NT2/D1 (cell line): ENCODE results near the gene SPINT3.

Source experiments
- DNase-seq: peaks from one replicate; pipeline ENCODE4 v3.0.0-alpha.2; 2011; ENCODE audit warnings: low read depth, low spot score
- H3K27me3 ChIP-seq: 2 replicates; pipeline ENCODE4 v1.6.0; 2011; ENCODE audit warnings: mild to moderate bottlenecking; ENCODE audit not compliant: insufficient read length, insufficient read depth
- H3K36me3 ChIP-seq: 2 replicates; pipeline ENCODE4 v1.6.1; 2011; ENCODE audit warnings: mild to moderate bottlenecking, low read length, mixed read lengths; ENCODE audit not compliant: insufficient read depth, insufficient read length
- H3K4me1 ChIP-seq: 2 replicates; pipeline ENCODE4 v1.5.1; 2011; ENCODE audit not compliant: insufficient read depth, insufficient read length
- H3K4me3 ChIP-seq: 2 replicates; pipeline ENCODE4 v1.5.1; 2011; ENCODE audit warnings: low read depth; ENCODE audit not compliant: insufficient read length
- H3K9ac ChIP-seq: 2 replicates; pipeline ENCODE4 v1.6.0; 2011; ENCODE audit warnings: low read depth; ENCODE audit not compliant: insufficient read length
- H3K9me3 ChIP-seq: 2 replicates; pipeline ENCODE4 v1.5.1; 2011; ENCODE audit warnings: mild to moderate bottlenecking, low read length; ENCODE audit not compliant: insufficient read depth
- SUZ12 ChIP-seq: IDR thresholded peaks from 2 replicates; pipeline ENCODE4 v1.6.1; 2011; ENCODE audit not compliant: insufficient read length, insufficient read depth; ENCODE audit errors: extremely low read depth
- YY1 ChIP-seq: IDR thresholded peaks from 2 replicates; pipeline ENCODE4 v1.6.1; 2011; ENCODE audit not compliant: insufficient read length, insufficient read depth
- ZNF274 ChIP-seq: IDR thresholded peaks from 2 replicates; pipeline ENCODE4 v1.6.1; 2011; ENCODE audit warnings: mild to moderate bottlenecking, low read depth, low read length

SPINT3 gene

DNA sequence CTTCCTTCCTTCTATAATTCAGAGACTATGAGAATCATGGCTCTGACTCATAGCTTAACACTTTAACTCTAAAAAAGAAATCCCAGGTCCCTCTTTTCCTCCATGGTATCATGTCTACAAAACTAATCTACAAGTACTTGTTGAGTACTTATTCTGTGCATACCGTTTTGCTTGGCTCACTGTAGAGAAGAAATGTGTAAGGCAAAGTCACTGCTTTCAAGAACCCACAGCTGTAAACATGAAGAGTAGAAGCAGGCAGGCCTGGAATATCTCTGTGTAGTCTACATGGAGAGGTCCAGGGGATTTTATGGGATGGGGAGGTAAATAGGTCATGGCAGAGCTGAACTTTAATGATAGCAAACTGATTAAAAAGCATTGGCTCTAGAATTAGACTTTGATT, 13.8 kb downstream of the SPINT3 start:
- Histone ChIP-seq H3K4me1 (no peaks in the 10 kb centered on the region), H3K36me3 (no peaks in the 10 kb centered on the region), H3K4me3 (no peak overlapping the region), H3K27me3 (no peaks in the 10 kb centered on the region), H3K9ac (no peak overlapping the region), H3K9me3 (no peaks in the 10 kb centered on the region; the same call in 1 of the 2 replicates)
- TF ChIP-seq ZNF274 (no peak), SUZ12 (no peak), YY1 (no peak)
- DNase-seq, result no peak

DNA sequence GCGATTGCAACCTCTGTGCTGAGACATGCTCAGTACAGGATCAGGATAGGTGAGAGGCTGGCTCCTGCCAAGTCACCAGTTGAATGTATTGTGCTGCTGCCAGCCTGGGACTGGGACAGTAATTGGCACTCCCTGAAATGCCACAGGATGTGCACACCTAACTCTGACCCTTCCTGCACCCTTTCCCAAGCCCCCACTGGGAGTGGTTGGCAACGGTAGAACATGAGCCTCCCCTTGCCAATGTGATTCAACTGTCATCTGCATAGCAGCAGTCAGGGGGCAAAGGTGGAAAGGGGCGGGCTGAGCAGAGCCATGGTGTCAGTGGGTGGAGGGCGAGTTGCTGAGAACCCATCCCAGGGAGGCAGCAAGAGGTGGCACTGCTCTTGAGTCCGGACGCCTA, 15.4 kb downstream of the SPINT3 start:
- H3K36me3 ChIP-seq, result no peaks in the 10 kb centered on the region
- H3K27me3 ChIP-seq, result no peaks in the 10 kb centered on the region
- no peaks in the 10 kb centered on the region; the same call in 1 of the 2 replicates for H3K9me3 ChIP-seq
- no peak overlapping the region for H3K4me3 ChIP-seq
- H3K9ac ChIP-seq, result no peak overlapping the region
- no peaks in the 10 kb centered on the region for H3K4me1 ChIP-seq
- TF ChIP-seq SUZ12 (no peak), YY1 (no peak), ZNF274 (no peak)
- no peak for DNase-seq

DNA sequence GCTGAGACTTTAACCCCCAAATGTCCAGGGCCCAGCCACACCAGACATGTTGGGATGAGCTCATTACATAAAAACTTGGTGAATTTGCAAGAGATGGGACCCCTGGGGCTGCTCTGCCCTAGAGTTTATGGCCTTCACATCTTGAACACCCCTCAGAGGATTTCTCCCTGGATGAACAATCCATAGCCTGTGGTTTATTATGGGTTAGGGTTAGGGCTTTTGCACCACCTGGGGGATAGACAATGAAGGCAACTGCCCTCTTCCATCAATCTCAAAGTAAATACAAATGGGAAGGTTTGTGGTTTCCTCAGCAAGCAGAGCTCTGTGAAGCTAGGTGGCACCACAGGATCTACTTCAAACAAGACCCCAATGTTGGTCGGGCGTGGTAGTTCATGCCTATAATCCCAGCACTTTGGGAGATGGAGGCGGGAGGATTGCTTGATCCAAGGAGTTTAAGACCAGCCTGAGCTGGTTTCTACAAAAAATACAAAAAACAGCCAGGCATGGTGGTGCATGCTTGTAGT, 17.4 kb downstream of the SPINT3 start:
- Histone ChIP-seq H3K9ac (no peak overlapping the region), H3K4me1 (no peaks in the 10 kb centered on the region), H3K4me3 (no peak overlapping the region), H3K36me3 (no peaks in the 10 kb centered on the region), H3K9me3 (no peaks in the 10 kb centered on the region; the same call in 1 of the 2 replicates), H3K27me3 (no peaks in the 10 kb centered on the region)
- TF ChIP-seq SUZ12 (no peak), YY1 (no peak), ZNF274 (no peak)
- peak; percentile 63 for DNase-seq

DNA sequence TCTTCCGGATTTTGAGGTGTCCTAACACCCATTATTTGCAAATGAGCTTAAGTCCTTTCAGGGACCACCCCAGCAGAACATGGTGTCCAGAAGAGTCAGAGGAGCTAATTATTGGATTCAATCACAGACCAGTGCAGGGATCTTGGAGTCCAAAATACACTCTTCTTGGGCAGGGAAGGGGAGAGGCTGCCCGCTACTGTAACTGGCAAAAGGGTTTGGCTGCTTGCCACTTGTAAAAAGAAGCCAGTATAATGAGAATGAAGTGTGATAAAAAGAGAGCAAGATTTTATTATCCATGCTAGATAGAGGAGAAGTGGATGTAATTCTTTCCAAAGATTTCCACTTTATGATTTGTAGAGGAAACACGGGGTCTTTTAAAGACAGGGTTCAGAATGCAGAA, 19.3 kb downstream of the SPINT3 start:
- no peak for TF ChIP-seq ZNF274
- TF ChIP-seq YY1, result no peak
- no peak for TF ChIP-seq SUZ12
- no peak overlapping the region for H3K4me3 ChIP-seq
- DNase-seq, result no peak
- H3K9ac ChIP-seq, result no peak overlapping the region
- H3K4me1 ChIP-seq, result no peaks in the 10 kb centered on the region
- H3K9me3 ChIP-seq, result no peaks in the 10 kb centered on the region; the same call in 1 of the 2 replicates
- no peaks in the 10 kb centered on the region for H3K36me3 ChIP-seq
- H3K27me3 ChIP-seq, result no peaks in the 10 kb centered on the region

DNA sequence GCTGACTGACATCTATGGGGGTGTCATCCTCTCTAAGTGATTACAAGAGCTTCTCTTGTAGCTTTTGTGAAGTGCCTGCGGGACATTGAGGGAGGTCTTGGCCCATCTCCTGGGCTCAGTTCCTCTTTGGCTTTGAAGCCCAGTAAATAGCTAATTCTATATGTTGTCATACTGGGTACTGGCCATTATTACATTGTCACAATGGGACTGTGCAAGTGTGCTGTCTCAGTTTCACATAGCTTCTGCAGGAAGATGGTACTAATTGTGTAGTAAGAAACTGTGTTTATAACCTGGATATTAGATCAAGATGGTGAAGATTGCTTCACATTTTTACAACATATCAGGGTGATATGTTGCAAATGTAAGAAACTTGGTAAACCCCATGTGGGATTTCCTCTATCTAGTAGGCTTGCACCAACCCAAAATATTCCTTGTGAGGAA, 19.9 kb downstream of the SPINT3 start:
- DNase-seq, result no peak
- H3K4me3 ChIP-seq, result no peak overlapping the region
- no peak overlapping the region for H3K9ac ChIP-seq
- no peak for TF ChIP-seq YY1
- H3K36me3 ChIP-seq, result no peaks in the 10 kb centered on the region
- H3K4me1 ChIP-seq, result no peaks in the 10 kb centered on the region
- H3K9me3 ChIP-seq, result no peaks in the 10 kb centered on the region; the same call in 1 of the 2 replicates
- H3K27me3 ChIP-seq, result no peaks in the 10 kb centered on the region

DNA sequence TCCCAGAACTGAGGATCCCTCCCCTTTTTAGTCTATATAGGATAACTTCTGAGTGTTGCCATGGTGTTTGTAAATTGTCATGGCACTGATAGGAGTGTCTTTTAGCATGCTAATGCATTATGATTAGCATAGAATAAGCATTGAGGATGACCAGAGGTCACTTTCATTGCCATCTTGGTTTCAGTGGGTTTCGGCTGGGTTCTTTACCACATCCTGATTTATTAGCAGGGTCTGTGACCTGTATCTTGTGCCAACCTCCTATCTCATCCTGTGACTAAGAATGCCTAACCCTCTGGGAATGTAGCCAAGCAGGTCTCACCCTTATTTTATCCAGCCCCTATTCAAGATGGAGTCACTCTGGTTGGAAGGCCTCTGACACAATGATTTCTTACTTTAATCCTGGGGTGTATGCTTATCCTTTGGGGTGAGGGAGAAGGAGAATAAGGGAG, 26.3 kb downstream of the SPINT3 start:
- Histone ChIP-seq H3K36me3 (no peaks in the 10 kb centered on the region), H3K9ac (no peak overlapping the region), H3K9me3 (no peaks in the 10 kb centered on the region), H3K27me3 (no peaks in the 10 kb centered on the region), H3K4me3 (no peak overlapping the region), H3K4me1 (no peaks in the 10 kb centered on the region)
- TF ChIP-seq SUZ12, result no peak
- TF ChIP-seq YY1, result no peak
- no peak for TF ChIP-seq ZNF274
- DNase-seq, result no peak

DNA sequence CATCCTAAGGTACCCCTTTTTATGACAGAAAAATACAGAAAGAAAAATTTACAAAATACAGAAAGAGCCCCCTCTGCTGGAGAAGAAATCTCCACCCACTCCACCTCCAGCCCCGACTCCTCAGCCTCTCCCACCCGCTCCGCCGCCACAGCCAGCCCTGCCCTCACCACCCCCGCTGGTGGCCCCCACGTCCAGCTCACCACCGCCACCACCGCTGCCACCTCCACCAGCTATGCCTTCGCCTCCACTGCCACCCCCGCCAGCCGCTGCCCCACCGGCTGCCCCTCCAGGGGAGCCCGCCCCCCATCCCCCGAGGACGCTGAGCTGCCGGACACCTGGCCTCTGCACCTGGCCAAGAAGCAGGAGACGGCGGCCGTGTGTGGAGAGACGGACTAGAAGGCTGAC, 28.2 kb downstream of the SPINT3 start:
- Histone ChIP-seq H3K9me3 (no peaks in the 10 kb centered on the region), H3K27me3 (no peaks in the 10 kb centered on the region), H3K36me3 (no peaks in the 10 kb centered on the region), H3K9ac (no peak overlapping the region), H3K4me3 (no peak overlapping the region), H3K4me1 (no peaks in the 10 kb centered on the region)
- no peak for TF ChIP-seq ZNF274
- no peak for TF ChIP-seq YY1
- no peak for TF ChIP-seq SUZ12
- DNase-seq, result no peak
